Glutamatergic neuron (in vitro differentiated cells): Measurements from ENCODE around the gene ZSWIM4. TPM values are rescaled to one million over a fixed set of nuclear protein-coding genes. Genes with fewer than 3 reads are reported as not detected.

ENCODE experiments used
- DNase-seq: peaks from one replicate; pipeline ENCODE4 v3.0.0; 2022
- H3K27ac Mint-ChIP-seq: one replicate; pipeline ENCODE4 v1.8.0; 2020; ENCODE audit warnings: mild to moderate bottlenecking, mixed read lengths, inconsistent platforms; ENCODE audit not compliant: unreplicated experiment
- H3K27me3 Mint-ChIP-seq: one replicate; pipeline ENCODE4 v1.8.0; 2020; ENCODE audit warnings: mild to moderate bottlenecking, moderate library complexity, mixed read lengths, inconsistent platforms; ENCODE audit not compliant: unreplicated experiment
- H3K36me3 Mint-ChIP-seq: one replicate; pipeline ENCODE4 v1.8.0; 2020; ENCODE audit warnings: mild to moderate bottlenecking, mixed read lengths, inconsistent platforms; ENCODE audit not compliant: unreplicated experiment
- H3K4me1 Mint-ChIP-seq: one replicate; pipeline ENCODE4 v1.8.0; 2020; ENCODE audit warnings: mild to moderate bottlenecking, low read depth, mixed read lengths, inconsistent platforms; ENCODE audit not compliant: unreplicated experiment
- H3K4me3 Mint-ChIP-seq: one replicate; pipeline ENCODE4 v1.8.0; 2020; ENCODE audit warnings: mild to moderate bottlenecking, mixed read lengths, inconsistent platforms; ENCODE audit not compliant: unreplicated experiment
- H3K9me3 Mint-ChIP-seq: one replicate; pipeline ENCODE4 v1.8.0; 2020; ENCODE audit warnings: mild to moderate bottlenecking, moderate library complexity, mixed read lengths, inconsistent platforms; ENCODE audit not compliant: unreplicated experiment
- total RNA-seq: library from RNA; stranded (reverse); fragmentation: NEBNext Ultra II Directional; extraction: Animal tissue kit (Norgen Biotek cat#: 25700); gene quantifications from one replicate; pipeline ENCODE4 v1.2.1, GENCODE V29; 2021; ENCODE audit not compliant: unreplicated experiment
- TF ChIP-seq, protein P1 (sequence below): fragments of 200-600 bp; sonication (generic); IDR thresholded peaks from one replicate; pipeline ENCODE4 v1.5.0; 2021; ENCODE audit not compliant: partially characterized antibody, unreplicated experiment

ZSWIM4 gene
- total RNA-seq, 1 donor from 2014 or later, result 46.0 TPM

DNA sequence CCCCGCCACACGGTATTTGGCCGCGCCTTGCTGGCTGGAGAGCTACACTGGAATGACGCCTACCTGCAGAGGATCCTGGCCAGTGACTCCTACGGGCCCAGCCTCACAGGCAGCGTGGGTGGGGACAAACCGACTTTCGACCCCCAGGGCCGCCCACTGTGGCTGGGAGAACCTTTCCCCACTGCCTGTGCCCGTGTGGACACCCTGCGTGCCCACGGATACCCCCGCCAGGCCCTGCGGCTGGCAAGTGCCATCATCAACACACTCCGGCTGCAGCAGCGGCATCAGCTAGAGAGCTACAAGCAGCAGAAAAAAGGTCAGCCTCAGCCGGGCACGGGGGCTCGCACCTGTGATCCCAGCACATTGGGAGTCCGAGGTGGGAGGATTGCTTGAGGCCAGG, 19.3 kb downstream of the ZSWIM4 start:
- Mint-ChIP-seq H3K36me3 (peaks cover 5% of the 10 kb centered on the region), H3K4me1 (no peaks in the 10 kb centered on the region), H3K4me3 (no peak overlapping the region), H3K27me3 (peaks cover 2% of the 10 kb centered on the region), H3K9me3 (peaks cover 2% of the 10 kb centered on the region), H3K27ac (no peak overlapping the region)
- TF ChIP-seq, protein P1, sequence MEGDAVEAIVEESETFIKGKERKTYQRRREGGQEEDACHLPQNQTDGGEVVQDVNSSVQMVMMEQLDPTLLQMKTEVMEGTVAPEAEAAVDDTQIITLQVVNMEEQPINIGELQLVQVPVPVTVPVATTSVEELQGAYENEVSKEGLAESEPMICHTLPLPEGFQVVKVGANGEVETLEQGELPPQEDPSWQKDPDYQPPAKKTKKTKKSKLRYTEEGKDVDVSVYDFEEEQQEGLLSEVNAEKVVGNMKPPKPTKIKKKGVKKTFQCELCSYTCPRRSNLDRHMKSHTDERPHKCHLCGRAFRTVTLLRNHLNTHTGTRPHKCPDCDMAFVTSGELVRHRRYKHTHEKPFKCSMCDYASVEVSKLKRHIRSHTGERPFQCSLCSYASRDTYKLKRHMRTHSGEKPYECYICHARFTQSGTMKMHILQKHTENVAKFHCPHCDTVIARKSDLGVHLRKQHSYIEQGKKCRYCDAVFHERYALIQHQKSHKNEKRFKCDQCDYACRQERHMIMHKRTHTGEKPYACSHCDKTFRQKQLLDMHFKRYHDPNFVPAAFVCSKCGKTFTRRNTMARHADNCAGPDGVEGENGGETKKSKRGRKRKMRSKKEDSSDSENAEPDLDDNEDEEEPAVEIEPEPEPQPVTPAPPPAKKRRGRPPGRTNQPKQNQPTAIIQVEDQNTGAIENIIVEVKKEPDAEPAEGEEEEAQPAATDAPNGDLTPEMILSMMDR, result no peak
- no peak for DNase-seq

DNA sequence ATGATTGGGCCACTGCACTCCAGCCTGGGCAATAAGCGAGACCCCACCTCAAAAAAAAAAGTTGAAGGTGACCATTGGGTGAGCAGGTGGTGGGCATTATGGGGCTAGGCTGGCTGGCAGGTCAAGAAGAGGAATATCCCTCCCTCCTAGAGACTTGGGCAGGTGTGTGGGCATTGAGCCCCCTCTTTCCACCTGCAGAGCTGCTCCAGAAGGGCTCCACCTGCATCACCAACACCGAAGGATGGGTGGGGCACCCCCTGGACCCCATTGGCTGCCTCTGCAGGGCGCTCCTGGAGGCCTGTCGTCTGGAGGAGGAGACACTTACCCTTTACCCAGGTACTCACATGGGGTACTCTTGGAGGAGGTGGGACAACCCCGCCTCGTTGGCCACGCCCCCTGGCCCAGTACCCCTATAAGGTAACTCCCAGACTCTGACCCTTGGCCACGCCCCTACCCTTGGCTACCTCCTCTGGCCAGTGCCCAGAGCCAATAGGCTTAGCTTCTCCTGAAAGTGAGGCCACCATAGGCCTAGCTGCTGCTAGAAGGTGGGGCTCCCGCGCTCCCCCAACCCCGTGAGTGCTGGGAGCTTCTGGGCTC, 21.9 kb downstream of the ZSWIM4 start:
- peaks cover 5% of the 10 kb centered on the region for H3K36me3 Mint-ChIP-seq
- H3K27ac Mint-ChIP-seq, result no peak overlapping the region
- no peak overlapping the region for H3K4me3 Mint-ChIP-seq
- peaks cover 2% of the 10 kb centered on the region for H3K9me3 Mint-ChIP-seq
- no peaks in the 10 kb centered on the region for H3K4me1 Mint-ChIP-seq
- peaks cover 2% of the 10 kb centered on the region for H3K27me3 Mint-ChIP-seq
- TF ChIP-seq, protein P1, result no peak
- peak; percentile 55 for DNase-seq

DNA sequence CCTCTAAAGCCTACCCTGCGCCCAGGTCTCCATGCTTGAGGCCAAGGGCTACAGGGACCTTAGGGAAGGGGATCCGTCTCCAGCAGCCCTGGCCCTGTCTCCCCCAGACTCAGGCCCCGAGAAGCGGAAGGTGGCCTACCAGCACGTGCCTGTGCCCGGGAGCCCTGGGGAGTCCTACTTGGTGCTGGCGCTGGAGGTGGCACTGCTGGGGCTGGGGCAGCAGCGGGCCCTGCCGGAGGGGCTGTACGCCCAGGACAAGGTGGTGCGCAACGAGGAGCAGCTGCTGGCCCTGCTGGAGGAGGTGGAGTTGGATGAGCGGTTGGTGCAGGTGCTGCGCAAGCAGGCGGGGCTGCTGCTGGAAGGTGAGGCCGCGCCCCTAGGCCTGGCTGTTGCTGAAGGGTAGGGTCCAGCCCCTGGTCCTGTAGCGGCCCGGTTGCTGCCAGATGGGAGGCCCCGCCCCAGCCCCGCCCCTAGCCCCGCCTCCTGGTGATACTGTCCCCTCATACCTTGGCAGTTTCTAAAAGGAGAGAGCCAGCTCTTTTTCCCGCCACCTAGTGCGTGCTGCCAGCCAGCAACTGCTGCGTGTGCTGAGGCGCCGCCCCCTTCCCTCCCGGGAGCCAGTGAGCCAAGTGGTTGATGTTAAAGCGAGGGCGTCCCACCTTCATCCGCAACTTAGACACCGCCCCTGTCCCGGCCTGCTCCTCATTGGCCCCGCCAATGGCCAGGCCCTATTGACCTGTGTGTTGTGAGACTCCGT, 22.6 kb downstream of the ZSWIM4 start:
- TF ChIP-seq, protein P1, result no peak
- peaks cover 5% of the 10 kb centered on the region for H3K36me3 Mint-ChIP-seq
- no peak overlapping the region for H3K4me3 Mint-ChIP-seq
- peaks cover 2% of the 10 kb centered on the region for H3K9me3 Mint-ChIP-seq
- DNase-seq, result peak; percentile 46
- no peak overlapping the region for H3K27ac Mint-ChIP-seq
- H3K27me3 Mint-ChIP-seq, result peaks cover 2% of the 10 kb centered on the region
- no peaks in the 10 kb centered on the region for H3K4me1 Mint-ChIP-seq

DNA sequence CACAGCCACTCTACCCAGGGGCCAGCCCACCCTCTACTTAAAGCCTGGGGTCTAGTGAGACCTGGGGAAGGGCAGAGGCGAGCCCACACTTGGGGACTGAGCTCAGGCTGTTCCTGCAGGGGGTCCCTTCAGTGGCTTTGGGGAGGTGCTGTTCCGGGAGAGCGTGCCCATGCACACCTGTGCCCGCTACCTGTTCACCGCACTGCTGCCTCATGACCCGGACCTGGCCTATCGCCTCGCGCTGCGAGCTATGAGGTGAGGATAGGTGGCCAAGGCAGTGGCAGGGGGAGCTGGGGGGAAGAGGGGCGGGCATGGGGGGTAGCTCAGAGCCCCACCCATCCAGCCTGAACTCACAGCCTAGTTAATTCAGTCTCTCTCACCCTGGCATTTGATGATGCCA, 24.0 kb downstream of the ZSWIM4 start:
- DNase-seq, result no peak
- Mint-ChIP-seq H3K27me3 (peaks cover 2% of the 10 kb centered on the region), H3K4me3 (no peak overlapping the region), H3K27ac (no peak overlapping the region), H3K36me3 (peaks cover 7% of the 10 kb centered on the region), H3K9me3 (peaks cover 2% of the 10 kb centered on the region), H3K4me1 (no peaks in the 10 kb centered on the region)
- TF ChIP-seq, protein P1, result no peak

DNA sequence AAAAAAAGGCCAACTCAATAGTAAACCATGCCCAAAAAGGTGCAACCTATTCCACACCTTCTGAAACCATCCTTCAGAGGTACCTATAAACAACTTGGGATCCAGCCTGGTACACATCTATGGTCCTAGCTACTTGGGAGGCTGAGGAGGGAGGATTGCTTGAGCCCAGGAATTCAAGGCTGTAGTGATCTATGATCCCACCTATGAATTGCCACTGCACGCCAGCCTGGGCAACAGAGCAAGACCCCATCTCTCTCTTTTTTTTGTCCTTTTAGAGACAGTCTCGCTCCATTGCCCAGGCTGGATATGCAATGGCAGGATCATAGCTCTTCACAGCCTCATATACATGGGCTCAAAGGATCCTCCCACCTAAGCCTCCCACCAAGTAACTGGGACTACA, 26.0 kb downstream of the ZSWIM4 start:
- H3K4me1 Mint-ChIP-seq, result peaks cover 3% of the 10 kb centered on the region
- H3K4me3 Mint-ChIP-seq, result no peak overlapping the region
- peaks cover 2% of the 10 kb centered on the region for H3K9me3 Mint-ChIP-seq
- TF ChIP-seq, protein P1, result no peak
- no peak for DNase-seq
- no peak overlapping the region for H3K27ac Mint-ChIP-seq
- peaks cover 2% of the 10 kb centered on the region for H3K27me3 Mint-ChIP-seq
- peaks cover 12% of the 10 kb centered on the region for H3K36me3 Mint-ChIP-seq
